Adrenal gland (tissue), 12 donors: Measurements from ENCODE around the gene XRCC5. TPM values are rescaled to one million over a fixed set of nuclear protein-coding genes. Genes with fewer than 3 reads are reported as not detected.

Source experiments
- DNase-seq, 7 donors: peaks; one replicate each; pipeline ENCODE4 v3.0.0-alpha.2; 2019 to 2020
- H3K27ac ChIP-seq, 5 donors: fragments of 200-600 bp; sonication (generic) in 4 of 5; 1 replicate in 3 of 5; 2 replicates in 2 of 5; pipeline versions ENCODE4 v1.5.1 to v1.8.0; 2016 to 2020; ENCODE audit warnings: mild to moderate bottlenecking in 1 of 5
- H3K27me3 ChIP-seq: fragments of 200-600 bp; 2 replicates; pipeline ENCODE4 v1.8.0; 2021
- H3K36me3 ChIP-seq, 2 donors: fragments of 200-600 bp; replicated peaks in 1 of 2; 1 replicate in 1 of 2; 2 replicates in 1 of 2; pipeline versions ENCODE4 v1.5.1 to v1.8.0; 2018 to 2022
- H3K4me1 ChIP-seq, 2 donors: fragments of 200-600 bp; replicated peaks in 1 of 2; 1 replicate in 1 of 2; 2 replicates in 1 of 2; pipeline versions ENCODE4 v1.5.1 to v1.8.0; 2018 to 2021
- H3K4me3 ChIP-seq, 4 donors: fragments of 200-600 bp; sonication (generic) in 3 of 4; one replicate each; pipeline ENCODE4 v1.5.1; 2016 to 2018
- H3K9me3 ChIP-seq, 3 donors: fragments of 200-600 bp; sonication (generic) in 1 of 3; replicated peaks in 1 of 3; 1 replicate in 2 of 3; 2 replicates in 1 of 3; pipeline versions ENCODE4 v1.5.1 to v1.8.0; 2016 to 2021
- POLR2A ChIP-seq, 2 donors: fragments of 450-650 bp; IDR thresholded peaks; one replicate each; pipeline ENCODE4 v1.6.1; 2017; ENCODE audit warnings: antibody characterized with exemption in 2 of 2, mild to moderate bottlenecking in 2 of 2, moderate library complexity in 1 of 2
- WGBS, 4 donors: extraction: QIAGEN DNeasy Blood & Tissue Kit in 2 of 4; methylation state at CpG; one replicate each; pipeline versions ENCODE4 v1.1.5 to v1.1.7; 2013 to 2017; 5-methylcytosine and 5-hydroxymethylcytosine counted together
- intact Hi-C, 2 donors: fragments of 100-400 bp; cut with DNase I; formaldehyde crosslinking; loops; one replicate each; pipeline versions ENCODE4 v1.14.1 to v1.15.0; 2022 to 2023
- polyA plus RNA-seq, 3 donors: library from polyadenylated mRNA; stranded (reverse); fragments of 200-250 nt in 2 of 3; fragments of 350-450 nt in 1 of 3; fragmentation: Illumina TruSeq in 1 of 3; extraction: RNeasy Lipid Tissue Mini Kit (QIAGEN cat#74804) in 1 of 3; gene quantifications; one replicate each; pipeline ENCODE4 v1.2.3, GENCODE V29; 2013 to 2014
- total RNA-seq, 9 donors: library from RNA; depleted of rRNA in 4 of 9; stranded (reverse); fragments of >200 nt in 4 of 9; fragments of 120-200 nt in 1 of 9; fragmentation: NEBNext Ultra II Directional in 1 of 9; extraction: Animal tissue kit (Norgen Biotek cat#: 25700) in 1 of 9; gene quantifications; one replicate each; pipeline versions ENCODE4 v1.1.0 to v1.2.4, GENCODE V29; 2013 to 2023
- TF ChIP-seq, protein P1 (sequence below), 6 experiments: fragments of 450-650 bp in 4 of 6; fragments of 200-600 bp in 2 of 6; sonication (generic) in 1 of 6; IDR thresholded peaks; 1 replicate in 5 of 6; 2 replicates in 1 of 6; pipeline versions ENCODE4 v1.5.1 to v1.8.0; 2016 to 2021; ENCODE audit warnings: antibody characterized with exemption in 6 of 6, mild to moderate bottlenecking in 2 of 6, moderate library complexity in 1 of 6
- donor health status: healthy with polysubstance abuse.
- donor health status: Bipolar disorder and iron deficiency.
- donor health status: DM: yes; HTN: yes; CAD: no.
- donor health status: DM: no; HTN: no; CAD: no.
- donor health status: DM: no; HTN: no; CAD: no.
- donor health status: DM: yes; HTN: yes; CAD: no.

The XRCC5 gene
- total and polyA plus RNA-seq, 12 donors: 58.4 to 224 (median 158) TPM

DNA sequence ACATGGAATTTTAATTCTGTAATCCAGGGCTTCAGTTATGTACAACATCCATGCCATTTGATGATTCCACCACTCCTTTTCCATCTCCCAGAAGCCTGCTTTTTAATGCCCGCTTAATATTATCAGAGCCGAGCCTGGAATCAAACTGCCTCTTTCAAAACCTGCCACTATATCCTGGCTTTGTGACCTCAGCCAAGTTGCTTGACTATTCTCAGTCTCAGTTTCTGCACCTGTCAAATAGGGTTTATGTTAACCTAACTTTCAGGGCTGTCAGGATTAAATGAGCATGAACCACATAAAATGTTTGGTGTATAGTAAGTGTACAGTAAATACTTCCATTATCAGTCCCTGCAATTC, 108.7 kb downstream of the XRCC5 start:
- WGBS, 4 donors: 61 to 80% (median 66%) methylated on average over 2 of the region's 2 CpGs
- Histone ChIP-seq H3K36me3 (no peaks in the 10 kb centered on the region), H3K27ac (peak overlapping the region in 2 of 5 donors; percentile 58 to 82), H3K27me3 (no peaks in the 10 kb centered on the region), H3K4me3 (no peak overlapping the region), H3K9me3 (no peaks in the 10 kb centered on the region), H3K4me1 (peaks cover 10 to 16% of the 10 kb centered on the region in 2 donors)
- intact Hi-C loops: no loop called here
- DNase-seq: no peak
- TF ChIP-seq POLR2A (IDR thresholded peaks at IDR 0.05): no peak
- TF ChIP-seq, protein P1, sequence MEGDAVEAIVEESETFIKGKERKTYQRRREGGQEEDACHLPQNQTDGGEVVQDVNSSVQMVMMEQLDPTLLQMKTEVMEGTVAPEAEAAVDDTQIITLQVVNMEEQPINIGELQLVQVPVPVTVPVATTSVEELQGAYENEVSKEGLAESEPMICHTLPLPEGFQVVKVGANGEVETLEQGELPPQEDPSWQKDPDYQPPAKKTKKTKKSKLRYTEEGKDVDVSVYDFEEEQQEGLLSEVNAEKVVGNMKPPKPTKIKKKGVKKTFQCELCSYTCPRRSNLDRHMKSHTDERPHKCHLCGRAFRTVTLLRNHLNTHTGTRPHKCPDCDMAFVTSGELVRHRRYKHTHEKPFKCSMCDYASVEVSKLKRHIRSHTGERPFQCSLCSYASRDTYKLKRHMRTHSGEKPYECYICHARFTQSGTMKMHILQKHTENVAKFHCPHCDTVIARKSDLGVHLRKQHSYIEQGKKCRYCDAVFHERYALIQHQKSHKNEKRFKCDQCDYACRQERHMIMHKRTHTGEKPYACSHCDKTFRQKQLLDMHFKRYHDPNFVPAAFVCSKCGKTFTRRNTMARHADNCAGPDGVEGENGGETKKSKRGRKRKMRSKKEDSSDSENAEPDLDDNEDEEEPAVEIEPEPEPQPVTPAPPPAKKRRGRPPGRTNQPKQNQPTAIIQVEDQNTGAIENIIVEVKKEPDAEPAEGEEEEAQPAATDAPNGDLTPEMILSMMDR (IDR thresholded peaks at IDR 0.05): no peak

DNA sequence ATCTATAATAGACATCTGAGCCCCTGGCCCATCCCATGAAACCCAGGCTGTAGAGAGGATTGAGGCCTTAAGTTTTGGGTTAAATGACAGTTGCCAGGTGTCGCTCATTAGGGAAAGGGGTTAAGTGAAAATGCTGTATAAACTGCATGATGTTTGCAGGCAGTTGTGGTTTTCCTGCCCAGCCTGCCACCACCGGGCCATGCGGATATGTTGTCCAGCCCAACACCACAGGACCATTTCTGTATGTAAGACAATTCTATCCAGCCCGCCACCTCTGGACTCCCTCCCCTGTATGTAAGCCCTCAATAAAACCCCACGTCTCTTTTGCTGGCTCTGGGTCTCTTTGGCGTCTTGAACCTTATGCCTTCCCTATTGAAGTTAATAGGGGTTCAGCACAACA, 110.7 kb downstream of the XRCC5 start:
- H3K9me3 ChIP-seq: no peaks in the 10 kb centered on the region
- H3K27me3 ChIP-seq: no peaks in the 10 kb centered on the region
- intact Hi-C loops: no loop called here
- no peaks in the 10 kb centered on the region for H3K36me3 ChIP-seq
- H3K27ac ChIP-seq: no peak overlapping the region
- H3K4me3 ChIP-seq: no peak overlapping the region
- WGBS, 4 donors: 82 to 95% (median 88%) methylated on average over 6 of the region's 6 CpGs
- peaks cover 10 to 16% of the 10 kb centered on the region in 2 donors for H3K4me1 ChIP-seq
- DNase-seq: no peak
- TF ChIP-seq, protein P1 (IDR thresholded peaks at IDR 0.05): no peak
- no peak for TF ChIP-seq POLR2A (IDR thresholded peaks at IDR 0.05)

DNA sequence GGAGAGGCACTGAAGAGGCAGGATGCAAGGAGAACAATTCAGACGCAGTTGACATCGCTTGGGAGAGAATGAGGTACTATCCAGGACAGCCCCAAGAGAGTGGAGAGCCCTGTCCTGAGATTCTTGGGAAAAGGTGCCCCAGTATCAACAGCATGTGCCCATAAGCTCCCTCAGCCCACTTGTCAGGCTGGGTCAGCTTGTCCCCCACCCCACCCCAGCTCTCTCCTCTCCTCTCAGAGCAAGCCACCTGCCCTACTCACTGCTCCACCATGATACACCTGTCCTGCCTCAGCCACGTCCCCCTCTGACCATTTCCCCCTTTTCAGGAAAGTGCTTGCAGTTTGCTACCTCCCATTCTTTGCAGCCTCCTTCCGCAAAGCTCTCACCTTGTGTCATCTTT, 111.8 kb downstream of the XRCC5 start:
- intact Hi-C loops: no loop called here
- no peak for DNase-seq

DNA sequence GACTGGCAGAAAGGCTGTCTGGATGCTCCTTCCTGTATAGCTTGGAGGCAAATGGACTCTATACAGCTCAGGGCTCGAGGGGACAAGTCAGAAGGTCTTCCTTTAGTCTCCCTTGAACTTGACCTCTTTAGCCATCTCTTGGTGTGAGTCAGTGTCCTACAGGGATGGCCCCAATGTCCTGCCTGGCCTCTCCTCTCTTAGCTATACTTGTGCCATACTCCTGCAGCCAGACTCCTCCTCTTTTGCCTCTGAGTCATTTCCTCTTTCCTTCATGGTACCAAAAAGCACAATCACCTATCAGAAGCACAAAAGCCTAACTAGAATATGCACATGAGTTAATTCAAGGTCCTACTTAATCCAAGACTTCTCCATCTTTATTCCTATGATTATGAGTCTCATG, 112.7 kb downstream of the XRCC5 start:
- TF ChIP-seq POLR2A (IDR thresholded peaks at IDR 0.05): no peak
- TF ChIP-seq, protein P1 (IDR thresholded peaks at IDR 0.05): no peak
- Histone ChIP-seq H3K4me1 (peaks cover 10 to 16% of the 10 kb centered on the region in 2 donors), H3K27me3 (no peaks in the 10 kb centered on the region), H3K4me3 (no peak overlapping the region), H3K36me3 (no peaks in the 10 kb centered on the region), H3K9me3 (no peaks in the 10 kb centered on the region), H3K27ac (no peak overlapping the region)
- intact Hi-C loops: no loop called here
- WGBS, 4 donors: 30 to 57% (median 42%) methylated on average over 1 of the region's 1 CpG
- DNase-seq: peak in 1 of 7 donors; percentile 11

More for the DNA sequence above, 111.8 kb downstream of the XRCC5 start:
- Histone ChIP-seq H3K4me1 (peaks cover 10 to 16% of the 10 kb centered on the region in 2 donors), H3K36me3 (no peaks in the 10 kb centered on the region), H3K4me3 (no peak overlapping the region), H3K27me3 (no peaks in the 10 kb centered on the region), H3K9me3 (no peaks in the 10 kb centered on the region), H3K27ac (no peak overlapping the region)
- TF ChIP-seq, protein P1 (IDR thresholded peaks at IDR 0.05): no peak
- TF ChIP-seq POLR2A (IDR thresholded peaks at IDR 0.05): no peak
- WGBS, 4 donors: 83 to 95% (median 89%) methylated on average over 4 of the region's 4 CpGs
